Fibroblast of pulmonary artery (primary cell): ENCODE measurements around the gene HOXA5.

ENCODE experiments used
- DNase-seq: peaks from one replicate; pipeline ENCODE4 v3.0.0-alpha.2; 2010; ENCODE audit warnings: low read depth
- H3K4me3 ChIP-seq: replicated peaks from 2 replicates; pipeline ENCODE4 v1.5.1; 2011; ENCODE audit warnings: low read depth, mild to moderate bottlenecking, control low read depth, low read length, moderate library complexity
- CTCF ChIP-seq: IDR thresholded peaks from 2 replicates; pipeline ENCODE4 v1.5.1; 2011; ENCODE audit warnings: mild to moderate bottlenecking, control low read depth, low read length, inconsistent platforms; ENCODE audit errors: missing control alignments

HOXA5 gene

GRCh38 chr7:27107391-27108381, 35.8 kb downstream of the HOXA5 start:
- TF ChIP-seq CTCF: no peak
- no peak overlapping the region for H3K4me3 ChIP-seq
- no peak for DNase-seq

GRCh38 chr7:27106901-27107240, 36.6 kb downstream of the HOXA5 start:
- no peak for DNase-seq
- H3K4me3 ChIP-seq: no peak overlapping the region
- no peak for TF ChIP-seq CTCF

GRCh38 chr7:27106181-27106900, 37.1 kb downstream of the HOXA5 start:
- no peak for DNase-seq
- no peak for TF ChIP-seq CTCF
- H3K4me3 ChIP-seq: no peak overlapping the region

GRCh38 chr7:27105301-27106031, 38.0 kb downstream of the HOXA5 start:
- H3K4me3 ChIP-seq: no peak overlapping the region
- DNase-seq: no peak
- no peak for TF ChIP-seq CTCF

GRCh38 chr7:27104341-27105058, 39.0 kb downstream of the HOXA5 start:
- DNase-seq: no peak
- H3K4me3 ChIP-seq: no peak overlapping the region
- no peak for TF ChIP-seq CTCF

- TF ChIP-seq CTCF: no peak
- H3K4me3 ChIP-seq: no peak overlapping the region
- no peak for DNase-seq
Observed at GRCh38 chr7:27103489-27104226, 39.8 kb downstream of the HOXA5 start.
